Breast epithelium (tissue), 3 donors: Measurements from ENCODE around the gene TMEM203.

Experiments used
- CTCF ChIP-seq, 3 donors: fragments of 450-650 bp; IDR thresholded peaks; one replicate each; pipeline ENCODE4 v1.5.1; 2016 to 2017; ENCODE audit warnings: antibody characterized with exemption in 3 of 3, mild to moderate bottlenecking in 3 of 3, moderate library complexity in 3 of 3
- POLR2A ChIP-seq: fragments of 450-650 bp; IDR thresholded peaks from one replicate; pipeline ENCODE4 v1.6.1; 2016; ENCODE audit warnings: antibody characterized with exemption, mild to moderate bottlenecking, moderate library complexity
- POLR2AphosphoS5 ChIP-seq, 3 donors: sonication (generic); formaldehyde crosslinking; IDR thresholded peaks; one replicate each; pipeline ENCODE4 v1.6.1; 2017; ENCODE audit warnings: antibody characterized with exemption in 3 of 3

- no peak for TF ChIP-seq POLR2AphosphoS5 (IDR thresholded peaks at IDR 0.05)
- no peak for TF ChIP-seq CTCF (IDR thresholded peaks at IDR 0.05)
- TF ChIP-seq POLR2A: no peak
Measured at GRCh38 chr9:137236936-137237421, 31.5 kb upstream of the TMEM203 start.
